ENCODE results near the gene ITIH5. TPM values are rescaled to one million over a fixed set of nuclear protein-coding genes. Genes with fewer than 3 reads are reported as not detected.

Gene ITIH5
- polyA plus RNA-seq, 1 donor, result 6.8 TPM

DNA sequence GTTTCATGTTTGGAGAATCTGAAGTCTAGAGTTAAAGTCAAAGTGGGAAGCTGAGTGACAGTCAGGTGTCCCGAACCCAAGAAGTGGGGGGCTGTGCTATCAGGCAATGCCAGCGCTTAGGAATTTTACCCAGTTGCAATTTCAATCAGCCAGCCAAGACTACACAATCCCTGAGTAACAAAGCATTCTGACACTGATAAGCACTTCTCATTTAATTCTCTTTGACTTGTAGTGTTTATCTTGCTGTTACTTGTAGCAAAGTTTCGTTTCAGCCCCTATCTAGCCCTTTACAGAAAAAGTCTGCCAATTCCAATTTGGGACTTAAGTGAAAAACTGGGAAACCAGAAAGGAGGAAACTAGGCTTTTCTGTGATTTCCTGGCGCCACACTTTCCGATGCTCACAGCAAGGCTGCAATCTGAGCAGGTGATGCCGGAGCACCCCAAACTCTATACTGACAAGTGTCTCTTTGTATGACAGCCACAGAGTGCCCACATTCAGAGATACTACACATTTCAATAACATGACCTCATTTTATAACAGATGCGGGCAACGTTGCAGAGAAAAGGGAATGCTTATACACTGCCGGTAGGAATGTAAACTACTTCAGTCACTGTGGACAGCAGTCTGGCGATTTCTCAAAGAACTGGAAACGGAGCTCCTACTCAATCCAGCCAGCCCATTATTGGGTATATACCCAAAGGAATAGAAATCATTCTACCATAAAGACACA, 61.0 kb downstream of the ITIH5 start:
- Histone ChIP-seq H3K36me3 (ENCODE audit: control insufficient read depth, insufficient read depth, low read length) (no peaks in the 10 kb centered on the region), H3K4me1 (ENCODE audit: control insufficient read depth, insufficient read depth, low read length) (no peaks in the 10 kb centered on the region), H3K4me3 (ENCODE audit: low read length) (no peak overlapping the region), H3K27me3 (ENCODE audit: control insufficient read depth, insufficient read depth, low read length) (no peaks in the 10 kb centered on the region), H3K9me3 (ENCODE audit: control insufficient read depth, low read depth, low read length) (no peaks in the 10 kb centered on the region), H3K27ac (ENCODE audit: low read length) (no peak overlapping the region)
- no peak for DNase-seq
- WGBS (ENCODE audit: insufficient coverage, low lambda C conversion rate), result 53% methylated on average over 3 of the region's 11 CpGs

DNA sequence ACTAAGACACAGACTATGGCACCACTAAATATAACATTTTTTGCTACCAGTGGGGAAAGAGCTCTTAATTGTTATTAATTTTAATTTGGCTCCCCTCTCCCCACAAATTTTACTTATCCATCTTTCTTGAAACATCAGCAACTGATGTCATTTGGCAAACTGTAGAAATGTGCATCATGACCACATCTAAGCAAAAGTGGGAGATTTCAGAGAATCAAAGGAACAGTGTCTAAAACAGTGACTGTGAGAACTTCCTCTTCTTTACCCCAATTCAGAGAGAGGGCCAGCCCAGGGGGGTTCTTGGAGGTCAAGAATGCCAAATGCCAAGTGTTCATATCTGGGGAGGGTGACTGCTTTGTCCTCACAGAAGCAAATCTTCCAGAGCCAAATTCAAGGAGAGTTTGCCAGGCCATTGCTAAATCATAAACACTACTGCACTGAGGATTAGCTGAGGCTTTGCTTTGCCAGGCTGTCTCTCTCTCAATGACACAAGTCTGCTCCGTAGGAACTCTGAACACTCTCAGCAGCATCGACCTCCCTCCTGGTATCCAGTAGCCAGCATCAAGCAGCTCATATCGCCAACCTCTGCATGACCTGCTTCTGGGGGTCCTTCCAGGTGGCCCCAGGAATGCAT, 65.6 kb downstream of the ITIH5 start:
- WGBS (ENCODE audit: insufficient coverage, low lambda C conversion rate), result no CpG with 5 or more reads among the region's 3 CpGs
- H3K27ac ChIP-seq (ENCODE audit: low read length), result no peak overlapping the region
- DNase-seq, result no peak

GRCh38 chr10:7598771-7599170, 68.0 kb downstream of the ITIH5 start:
- H3K27ac ChIP-seq (ENCODE audit: low read length), result no peak overlapping the region
- H3K27me3 ChIP-seq (ENCODE audit: control insufficient read depth, insufficient read depth, low read length), result no peaks in the 10 kb centered on the region
- H3K36me3 ChIP-seq (ENCODE audit: control insufficient read depth, insufficient read depth, low read length), result no peaks in the 10 kb centered on the region
- WGBS (ENCODE audit: insufficient coverage, low lambda C conversion rate), result 33% methylated on average over 1 of the region's 3 CpGs
- no peak for DNase-seq
- H3K4me1 ChIP-seq (ENCODE audit: control insufficient read depth, insufficient read depth, low read length), result no peaks in the 10 kb centered on the region
- H3K4me3 ChIP-seq (ENCODE audit: low read length), result no peak overlapping the region
- H3K9me3 ChIP-seq (ENCODE audit: control insufficient read depth, low read depth, low read length), result no peaks in the 10 kb centered on the region

More for the DNA sequence above, 65.6 kb downstream of the ITIH5 start:
- H3K27me3 ChIP-seq (ENCODE audit: control insufficient read depth, insufficient read depth, low read length), result no peaks in the 10 kb centered on the region
- no peaks in the 10 kb centered on the region for H3K4me1 ChIP-seq (ENCODE audit: control insufficient read depth, insufficient read depth, low read length)
- H3K9me3 ChIP-seq (ENCODE audit: control insufficient read depth, low read depth, low read length), result no peaks in the 10 kb centered on the region
- H3K36me3 ChIP-seq (ENCODE audit: control insufficient read depth, insufficient read depth, low read length), result no peaks in the 10 kb centered on the region
- H3K4me3 ChIP-seq (ENCODE audit: low read length), result no peak overlapping the region

GRCh38 chr10:7596356-7596755, 70.4 kb downstream of the ITIH5 start:
- Histone ChIP-seq H3K9me3 (ENCODE audit: control insufficient read depth, low read depth, low read length) (no peaks in the 10 kb centered on the region), H3K4me1 (ENCODE audit: control insufficient read depth, insufficient read depth, low read length) (no peaks in the 10 kb centered on the region), H3K27me3 (ENCODE audit: control insufficient read depth, insufficient read depth, low read length) (no peaks in the 10 kb centered on the region), H3K36me3 (ENCODE audit: control insufficient read depth, insufficient read depth, low read length) (no peaks in the 10 kb centered on the region), H3K4me3 (ENCODE audit: low read length) (no peak overlapping the region), H3K27ac (ENCODE audit: low read length) (no peak overlapping the region)
- DNase-seq, result no peak
- no CpG with 5 or more reads among the region's 6 CpGs for WGBS (ENCODE audit: insufficient coverage, low lambda C conversion rate)

- H3K4me3 ChIP-seq (ENCODE audit: low read length), result no peak overlapping the region
- no peaks in the 10 kb centered on the region for H3K27me3 ChIP-seq (ENCODE audit: control insufficient read depth, insufficient read depth, low read length)
- DNase-seq, result no peak
- no peaks in the 10 kb centered on the region for H3K9me3 ChIP-seq (ENCODE audit: control insufficient read depth, low read depth, low read length)
- no peak overlapping the region for H3K27ac ChIP-seq (ENCODE audit: low read length)
- no CpG with 5 or more reads among the region's 4 CpGs for WGBS (ENCODE audit: insufficient coverage, low lambda C conversion rate)
- no peaks in the 10 kb centered on the region for H3K36me3 ChIP-seq (ENCODE audit: control insufficient read depth, insufficient read depth, low read length)
- H3K4me1 ChIP-seq (ENCODE audit: control insufficient read depth, insufficient read depth, low read length), result no peaks in the 10 kb centered on the region
Measured at GRCh38 chr10:7593905-7594304, 72.9 kb downstream of the ITIH5 start.

DNA sequence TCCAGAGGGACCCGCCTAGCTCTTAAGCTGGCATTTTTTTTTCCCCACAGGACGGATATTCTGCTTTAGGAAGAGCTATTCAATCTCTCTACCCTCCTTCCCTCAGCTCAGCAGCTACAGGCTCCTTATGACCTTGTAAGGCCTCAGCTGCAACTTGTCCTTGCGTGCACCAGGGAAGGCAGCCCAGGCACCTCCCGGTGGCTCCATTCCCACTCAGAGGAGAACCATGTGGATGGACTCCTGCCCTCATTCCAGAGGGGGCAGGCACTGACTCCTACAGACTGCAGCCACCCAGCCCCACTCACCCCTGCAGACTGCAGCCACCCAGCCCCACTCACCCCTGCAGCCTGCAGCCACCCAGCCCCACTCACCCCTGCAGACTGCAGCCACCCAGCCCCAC, 73.7 kb downstream of the ITIH5 start:
- Histone ChIP-seq H3K36me3 (ENCODE audit: control insufficient read depth, insufficient read depth, low read length) (no peaks in the 10 kb centered on the region), H3K9me3 (ENCODE audit: control insufficient read depth, low read depth, low read length) (no peaks in the 10 kb centered on the region), H3K27ac (ENCODE audit: low read length) (no peak overlapping the region), H3K27me3 (ENCODE audit: control insufficient read depth, insufficient read depth, low read length) (no peaks in the 10 kb centered on the region), H3K4me3 (ENCODE audit: low read length) (no peak overlapping the region), H3K4me1 (ENCODE audit: control insufficient read depth, insufficient read depth, low read length) (no peaks in the 10 kb centered on the region)
- DNase-seq, result peak in 1 of 2 donors; percentile 9
- WGBS (ENCODE audit: insufficient coverage, low lambda C conversion rate), result no CpG with 5 or more reads among the region's 4 CpGs

- no peak overlapping the region for H3K27ac ChIP-seq (ENCODE audit: low read length)
- WGBS (ENCODE audit: insufficient coverage, low lambda C conversion rate), result no CpG with 5 or more reads among the region's 5 CpGs
Measured at GRCh38 chr10:7592627-7593026, 74.1 kb downstream of the ITIH5 start.

GRCh38 chr10:7590271-7590670, 76.5 kb downstream of the ITIH5 start:
- DNase-seq, result no peak
- no peak overlapping the region for H3K4me3 ChIP-seq (ENCODE audit: low read length)
- H3K9me3 ChIP-seq (ENCODE audit: control insufficient read depth, low read depth, low read length), result no peaks in the 10 kb centered on the region
- H3K27ac ChIP-seq (ENCODE audit: low read length), result no peak overlapping the region
- H3K27me3 ChIP-seq (ENCODE audit: control insufficient read depth, insufficient read depth, low read length), result no peaks in the 10 kb centered on the region
- 100% methylated on average over 1 of the region's 9 CpGs for WGBS (ENCODE audit: insufficient coverage, low lambda C conversion rate)
- no peaks in the 10 kb centered on the region for H3K4me1 ChIP-seq (ENCODE audit: control insufficient read depth, insufficient read depth, low read length)
- no peaks in the 10 kb centered on the region for H3K36me3 ChIP-seq (ENCODE audit: control insufficient read depth, insufficient read depth, low read length)

More at GRCh38 chr10:7592627-7593026, 74.1 kb downstream of the ITIH5 start:
- Histone ChIP-seq H3K4me3 (ENCODE audit: low read length) (no peak overlapping the region), H3K4me1 (ENCODE audit: control insufficient read depth, insufficient read depth, low read length) (no peaks in the 10 kb centered on the region), H3K9me3 (ENCODE audit: control insufficient read depth, low read depth, low read length) (no peaks in the 10 kb centered on the region), H3K36me3 (ENCODE audit: control insufficient read depth, insufficient read depth, low read length) (no peaks in the 10 kb centered on the region), H3K27me3 (ENCODE audit: control insufficient read depth, insufficient read depth, low read length) (no peaks in the 10 kb centered on the region)
- DNase-seq, result no peak

GRCh38 chr10:7589748-7590147, 77.0 kb downstream of the ITIH5 start:
- 100% methylated on average over 1 of the region's 10 CpGs for WGBS (ENCODE audit: insufficient coverage, low lambda C conversion rate)
- Histone ChIP-seq H3K27ac (ENCODE audit: low read length) (no peak overlapping the region), H3K9me3 (ENCODE audit: control insufficient read depth, low read depth, low read length) (no peaks in the 10 kb centered on the region), H3K4me1 (ENCODE audit: control insufficient read depth, insufficient read depth, low read length) (no peaks in the 10 kb centered on the region), H3K27me3 (ENCODE audit: control insufficient read depth, insufficient read depth, low read length) (no peaks in the 10 kb centered on the region), H3K36me3 (ENCODE audit: control insufficient read depth, insufficient read depth, low read length) (no peaks in the 10 kb centered on the region), H3K4me3 (ENCODE audit: low read length) (no peak overlapping the region)
- DNase-seq, result no peak

DNA sequence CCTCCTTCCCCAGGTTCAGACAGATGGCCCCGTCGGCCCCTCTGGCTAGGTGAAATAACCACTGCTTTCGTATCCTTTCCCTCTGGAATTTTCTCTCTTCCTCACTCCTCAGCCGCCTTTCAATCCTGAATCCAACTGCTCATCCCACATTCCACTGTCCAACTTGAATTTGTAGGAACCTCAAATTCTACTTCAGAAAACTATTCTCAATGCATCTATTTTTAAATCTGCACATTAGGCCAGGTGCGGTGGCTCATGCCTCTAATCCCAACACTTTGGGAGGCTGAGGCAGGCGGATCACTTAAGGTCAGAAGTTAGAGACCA, 78.9 kb downstream of the ITIH5 start:
- DNase-seq, result no peak
- Histone ChIP-seq H3K27ac (ENCODE audit: low read length) (no peak overlapping the region), H3K9me3 (ENCODE audit: control insufficient read depth, low read depth, low read length) (no peaks in the 10 kb centered on the region), H3K27me3 (ENCODE audit: control insufficient read depth, insufficient read depth, low read length) (no peaks in the 10 kb centered on the region), H3K4me1 (ENCODE audit: control insufficient read depth, insufficient read depth, low read length) (no peaks in the 10 kb centered on the region), H3K36me3 (ENCODE audit: control insufficient read depth, insufficient read depth, low read length) (no peaks in the 10 kb centered on the region), H3K4me3 (ENCODE audit: low read length) (no peak overlapping the region)
- 95% methylated on average over 3 of the region's 6 CpGs for WGBS (ENCODE audit: insufficient coverage, low lambda C conversion rate)

Measured in large intestine (tissue), 3 donors.